GM18909 (cell line): ENCODE measurements around the gene GPATCH8.
"Not testable (repeated sequence)": the region's sequence is repeated elsewhere in the genome, so short reads cannot be mapped to it uniquely, and the experiment has no call there.

Experiments used
- ATAC-seq: cut with Tn5 transposase; IDR thresholded peaks from one replicate; pipeline ENCODE4 v1.9.1; 2021; ENCODE audit warnings: mild to moderate bottlenecking; ENCODE audit not compliant: unreplicated experiment, poor library complexity

The GPATCH8 gene

GRCh38 chr17:44503147-44504029 is at the start of gene GPATCH8:
Gene GPATCH8, minus strand, starts transcription at chr17:44503406. Its CDS starts 36 bp downstream, at chr17:44503370.
- peak; percentile 87 for ATAC-seq

DNA sequence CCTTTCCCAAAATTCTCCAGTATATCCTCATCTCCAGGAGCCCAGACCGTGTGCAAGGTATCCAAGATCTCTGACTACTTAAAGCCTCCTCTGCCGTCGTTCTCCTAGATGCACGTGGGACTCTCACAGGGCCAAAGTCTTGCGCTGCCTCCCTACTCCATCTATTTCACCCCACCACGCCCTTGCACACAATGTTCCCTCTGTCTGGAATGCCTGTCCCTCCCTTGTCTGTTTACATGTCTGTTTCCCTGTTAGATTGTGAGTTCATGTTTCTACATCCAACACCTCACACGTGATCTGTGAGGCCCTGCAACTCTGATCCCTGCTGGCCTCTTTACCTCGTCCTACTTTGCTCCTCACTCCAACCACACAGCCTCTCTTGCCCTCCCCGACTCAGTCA is 49.2 kb upstream of the GPATCH8 start:
- ATAC-seq = no peak

- ATAC-seq = no peak
Observed at GRCh38 chr17:44549686-44550085, 46.5 kb upstream of the GPATCH8 start.

DNA sequence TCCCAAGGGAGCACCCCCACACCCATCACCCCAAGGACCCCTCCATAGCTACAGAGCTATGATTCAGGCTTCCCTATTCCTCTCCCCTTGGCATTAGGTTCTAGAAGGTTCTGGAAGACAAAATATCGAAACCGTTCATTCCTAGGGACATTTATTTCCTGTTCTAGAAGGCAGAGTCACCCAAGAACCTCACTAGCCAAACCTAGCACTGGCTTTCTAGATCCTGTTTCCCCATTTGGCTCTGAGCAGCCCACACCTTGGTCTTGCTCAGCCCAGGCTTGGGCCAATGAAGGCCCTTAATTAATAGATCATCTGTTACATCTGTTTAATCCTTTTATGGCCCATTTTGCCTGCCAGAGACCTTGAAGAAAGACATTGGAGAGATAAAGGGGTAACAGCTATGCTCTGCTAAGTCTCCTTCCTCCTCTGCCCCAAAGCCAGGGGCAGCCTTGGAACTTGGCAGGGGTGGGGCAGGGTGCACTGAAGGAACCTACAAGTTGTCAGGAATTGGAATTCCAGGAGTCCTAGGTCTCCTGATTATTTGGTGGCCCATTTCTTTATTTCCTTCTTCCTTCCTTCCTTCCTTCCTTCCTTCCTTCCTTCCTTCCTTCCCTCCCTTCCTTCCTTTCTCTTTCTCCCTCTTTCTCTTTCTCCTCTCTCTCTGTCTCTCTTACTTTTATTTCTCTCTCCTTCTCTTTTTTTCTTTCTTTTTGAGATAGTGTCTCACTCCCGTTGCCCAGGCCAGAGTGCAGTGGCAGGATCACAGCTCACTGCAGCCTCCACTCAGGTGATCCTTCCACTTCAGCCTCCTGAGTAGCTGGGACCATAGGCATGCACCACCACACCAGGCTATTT is 45.4 kb upstream of the GPATCH8 start:
- ATAC-seq = no peak

GRCh38 chr17:44547625-44548267 is 44.5 kb upstream of the GPATCH8 start:
- ATAC-seq = no peak

DNA sequence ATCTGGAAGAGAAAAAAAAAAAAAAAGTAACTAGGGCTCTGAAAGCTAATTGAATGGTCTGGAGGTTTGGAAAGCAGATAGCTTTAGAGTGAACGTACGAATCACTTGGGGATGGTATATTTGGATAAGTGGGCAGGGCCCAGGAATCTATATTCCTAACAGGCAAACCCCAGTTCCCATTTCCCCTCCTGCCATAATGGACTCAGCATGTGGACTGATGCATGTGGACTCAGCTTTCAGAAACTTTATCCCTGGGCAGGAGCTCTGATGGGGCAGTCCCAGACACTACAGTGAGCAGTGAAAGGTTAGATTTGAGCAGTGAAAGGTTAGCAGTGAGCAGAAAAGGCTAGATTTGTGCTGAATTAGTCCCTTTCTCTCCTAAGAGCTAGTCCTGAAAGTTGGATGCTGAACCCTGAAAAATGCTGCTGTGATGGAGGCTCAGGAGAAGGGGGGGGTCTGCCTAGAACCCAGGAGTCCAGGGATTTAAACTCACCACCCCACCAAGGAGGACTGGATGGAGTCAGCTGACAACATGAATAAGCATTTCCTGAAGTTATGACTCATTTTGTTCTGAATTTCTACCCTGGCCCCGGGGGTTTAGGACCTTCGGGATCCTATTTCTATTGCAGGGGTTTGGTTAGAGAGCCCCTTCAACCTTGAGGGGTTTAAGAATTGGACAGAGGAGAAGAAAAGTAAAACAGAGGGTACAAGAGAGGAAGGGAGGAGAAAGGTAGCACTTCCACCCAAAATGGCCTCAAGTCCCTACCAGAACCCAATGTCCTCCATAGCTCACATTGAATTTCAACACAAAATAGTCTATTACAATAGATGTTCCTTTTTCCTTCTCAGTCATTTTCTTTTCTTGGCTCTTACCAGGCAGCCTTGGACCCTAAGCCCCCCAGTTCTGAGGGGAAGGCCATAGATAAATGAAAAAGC is 43.7 kb upstream of the GPATCH8 start:
- no peak for ATAC-seq

DNA sequence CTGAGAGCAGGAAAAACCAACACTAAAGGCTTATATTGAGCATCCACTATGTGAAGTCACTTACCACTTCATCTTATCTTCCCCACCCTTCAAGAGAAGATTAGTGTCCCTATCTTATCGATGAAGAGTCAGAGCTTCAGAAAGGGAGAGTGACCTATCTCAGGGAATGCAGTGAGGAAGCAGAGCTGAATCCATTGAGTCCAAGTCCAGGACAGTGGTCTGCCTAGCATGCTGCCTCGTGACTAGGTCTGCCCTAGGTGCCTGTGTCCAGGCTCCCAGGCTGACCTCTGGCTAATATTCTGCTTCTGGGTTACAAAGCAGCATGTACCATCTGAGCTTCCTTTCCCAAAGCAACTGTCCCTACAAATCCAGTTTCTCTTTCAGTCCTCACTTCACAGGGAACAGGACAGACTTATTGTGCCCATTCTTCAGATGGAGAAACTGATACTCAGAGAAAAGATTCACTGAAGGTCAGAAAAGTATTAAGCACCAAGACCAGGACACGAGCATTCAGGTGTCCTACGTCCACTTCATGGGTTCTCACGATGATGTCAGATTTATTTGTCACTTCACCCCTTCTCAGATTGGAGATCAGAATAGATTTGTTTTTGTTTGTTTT is 40.8 kb upstream of the GPATCH8 start:
- no peak for ATAC-seq

GRCh38 chr17:44543213-44543904 is 40.2 kb upstream of the GPATCH8 start:
- ATAC-seq = no peak

DNA sequence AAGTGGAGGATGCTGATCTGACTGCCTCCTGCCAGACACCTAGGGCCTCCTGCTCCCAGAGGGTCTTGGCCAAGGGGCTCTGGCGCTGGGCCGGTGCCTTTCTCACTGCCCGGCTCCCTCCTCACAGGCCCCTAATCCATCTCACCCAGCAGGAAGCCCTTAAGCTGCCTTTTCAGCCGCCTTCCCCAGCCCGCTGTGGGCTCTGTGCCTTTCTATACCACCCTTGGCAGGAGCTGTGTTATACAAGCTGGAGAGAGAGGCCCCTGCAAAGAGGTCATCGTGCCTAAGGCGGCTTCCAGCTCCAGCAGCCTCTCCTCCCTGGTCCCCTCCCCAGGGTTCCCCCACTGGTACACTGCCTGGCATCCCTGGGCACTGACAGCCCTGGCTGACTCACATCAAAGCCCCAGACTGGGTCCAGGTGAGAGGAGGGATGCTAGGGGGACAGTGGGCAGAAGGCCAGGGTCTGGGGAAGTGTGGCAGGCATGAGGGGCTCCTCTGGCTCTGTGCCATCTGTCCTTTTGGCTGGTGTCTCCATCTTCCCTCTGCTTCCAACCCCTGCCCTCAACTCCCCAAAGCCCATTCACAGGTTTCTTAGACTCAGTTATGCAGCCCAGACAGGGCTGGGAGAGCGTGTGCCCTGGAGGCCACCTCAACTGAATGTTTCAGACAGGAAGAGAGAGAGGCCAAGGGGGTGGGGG is 38.8 kb upstream of the GPATCH8 start:
- ATAC-seq = no peak

DNA sequence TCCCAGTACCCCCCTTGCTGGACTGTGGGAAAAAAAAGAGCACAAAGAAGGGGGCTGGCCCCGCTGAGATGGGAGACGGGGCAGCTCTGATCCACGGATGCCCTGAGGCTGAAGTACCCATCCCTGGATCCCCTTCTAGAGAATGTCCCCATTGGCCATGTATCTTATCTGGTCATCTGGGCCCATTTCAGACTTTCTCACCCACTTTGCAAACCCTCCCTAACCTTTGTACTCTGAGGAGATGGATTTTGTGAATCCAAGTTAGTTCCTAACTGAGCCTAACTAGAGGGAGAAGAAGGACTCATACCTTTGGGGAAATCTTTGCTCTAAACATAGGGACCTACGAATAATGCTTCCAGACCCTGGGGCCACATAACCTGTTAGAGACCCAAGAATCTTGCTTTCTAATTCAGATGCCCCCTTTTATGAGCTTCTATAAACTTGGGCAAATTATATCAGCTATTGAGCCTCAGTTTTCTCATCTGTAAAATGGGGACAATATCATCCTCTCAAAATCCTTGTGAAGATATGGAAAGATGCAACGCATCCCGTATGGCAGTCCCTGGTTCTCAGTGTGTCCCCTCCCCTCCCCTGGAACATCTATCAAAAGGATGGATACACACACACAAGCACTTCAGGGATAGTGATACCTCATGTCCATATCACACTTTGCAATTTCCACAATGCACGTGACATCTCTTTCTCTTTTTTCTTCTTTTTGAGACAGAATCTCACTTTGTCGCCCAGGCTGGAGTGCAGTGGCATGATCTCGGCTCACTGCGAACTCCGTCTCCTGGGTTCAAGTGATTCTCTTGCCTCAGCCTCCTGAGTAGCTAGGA is 37.3 kb upstream of the GPATCH8 start:
- ATAC-seq = no peak

DNA sequence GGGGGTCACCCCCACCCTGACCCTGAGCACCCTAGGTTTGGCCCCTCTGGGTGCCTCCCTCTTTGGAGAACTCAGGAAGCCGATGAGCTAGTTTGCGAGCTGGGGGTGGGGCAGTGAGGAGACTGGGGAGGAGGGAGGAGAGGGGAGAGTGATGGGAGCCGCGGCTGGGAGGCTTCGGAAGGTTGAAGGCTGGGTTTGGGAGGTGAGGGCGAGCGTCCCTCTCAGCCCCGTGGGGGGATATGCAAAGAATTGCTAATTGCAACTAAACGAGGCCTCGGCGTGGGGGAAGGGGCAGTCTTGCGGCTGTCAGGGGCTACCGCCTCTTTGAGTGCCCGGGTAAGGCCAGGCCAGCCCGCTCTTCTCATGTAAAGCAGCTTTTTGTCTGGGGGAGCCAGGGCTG is 36.5 kb upstream of the GPATCH8 start:
- ATAC-seq = no peak

DNA sequence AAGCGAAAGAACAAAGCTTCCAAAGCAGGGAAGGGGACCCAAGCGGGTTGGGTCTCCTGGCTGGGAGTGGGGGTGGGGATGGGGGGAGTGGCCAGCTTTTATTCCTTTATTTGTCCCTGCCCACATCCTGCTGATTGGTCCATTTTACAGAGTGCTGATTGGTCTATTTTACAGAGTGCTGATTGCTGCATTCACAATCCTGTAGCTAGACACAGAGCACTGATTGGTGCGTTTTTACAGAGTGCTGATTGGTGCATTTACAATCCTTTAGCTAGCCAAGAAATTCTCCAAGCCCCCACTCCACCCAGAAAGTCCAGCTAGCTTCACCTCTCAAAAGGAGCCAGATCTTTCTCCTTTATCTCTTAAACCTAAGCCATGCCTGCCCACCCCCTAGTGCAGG is 34.7 kb upstream of the GPATCH8 start:
- not testable (repeated sequence) for ATAC-seq

DNA sequence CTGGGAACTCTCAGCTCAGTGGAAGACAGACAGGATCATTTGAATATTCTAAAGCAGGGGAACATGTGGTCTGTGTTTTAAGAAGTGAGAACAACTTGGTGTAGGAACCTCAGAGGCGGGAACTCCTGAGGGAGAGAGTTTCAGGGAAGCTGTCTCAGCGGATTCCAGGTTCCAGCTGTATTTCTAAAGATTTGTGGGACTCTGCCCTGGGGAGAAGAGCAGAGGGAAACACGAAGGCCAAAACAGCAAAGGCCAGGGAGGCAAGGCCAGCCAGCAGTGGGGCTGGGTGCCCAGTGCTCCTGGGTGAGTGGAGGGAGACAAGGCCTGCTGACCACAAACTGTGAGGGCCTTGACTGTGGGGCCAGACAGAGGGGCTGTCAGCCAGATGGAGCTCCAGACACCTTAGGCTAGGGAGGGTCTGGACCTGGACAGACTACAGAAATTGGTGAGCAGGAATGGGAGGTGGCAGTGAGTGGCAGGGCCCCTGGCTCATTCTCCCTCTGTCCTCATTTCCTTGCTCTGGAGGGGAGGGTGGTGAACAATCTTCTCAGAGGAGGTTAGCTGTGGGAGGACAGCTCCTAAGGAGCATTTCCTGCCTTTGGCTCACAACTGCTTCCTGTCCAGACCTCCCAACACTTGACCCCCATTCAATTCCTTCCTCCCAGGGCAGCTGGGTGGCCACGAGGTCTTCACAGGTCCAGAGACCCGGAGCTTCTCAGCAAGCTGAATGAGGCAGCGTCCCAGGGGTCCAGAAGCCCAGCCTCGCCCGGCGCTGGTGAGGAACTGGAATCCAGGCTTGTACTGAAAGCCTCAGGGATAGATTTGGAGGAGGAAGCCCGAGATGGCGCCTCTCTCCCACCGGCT is 33.1 kb upstream of the GPATCH8 start:
- no peak for ATAC-seq

GRCh38 chr17:44533533-44534246 is 30.5 kb upstream of the GPATCH8 start:
- no peak for ATAC-seq

- ATAC-seq = no peak
Observed at GRCh38 chr17:44530896-44531418, 27.8 kb upstream of the GPATCH8 start.
